ENCODE measurements around the gene ASIC5. TPM values are rescaled to one million over a fixed set of nuclear protein-coding genes. Genes with fewer than 3 reads are reported as not detected.

The ASIC5 gene
- total and polyA plus RNA-seq, 3 experiments from 2014 or later = not detected

DNA sequence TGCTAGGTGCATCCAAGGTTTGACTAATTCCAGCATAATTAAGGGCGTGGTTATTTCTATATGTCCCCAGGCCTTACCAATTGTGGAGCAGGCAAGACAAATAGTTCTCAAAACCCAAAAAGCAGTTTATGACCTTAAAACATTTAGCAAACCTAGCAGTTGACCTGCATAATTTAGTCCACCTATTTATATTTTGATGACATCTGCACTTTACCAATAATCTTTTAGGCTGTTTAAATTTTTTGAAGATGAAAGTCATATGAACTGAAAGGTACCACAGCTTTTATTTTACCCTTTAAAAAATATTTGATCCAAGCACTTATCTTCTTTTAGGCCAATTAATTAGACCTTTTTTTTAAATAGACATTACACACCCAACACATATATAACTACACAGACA is 9.8 kb upstream of the ASIC5 start:
- H3K36me3 Mint-ChIP-seq = no peaks in the 10 kb centered on the region
- no peak for DNase-seq
- H3K27me3 ChIP-seq (ENCODE audit: insufficient read depth, low read length, poor library complexity, severe bottlenecking) = no peaks in the 10 kb centered on the region
- H3K27me3 Mint-ChIP-seq = no peaks in the 10 kb centered on the region
- no peak overlapping the region for H3K27ac Mint-ChIP-seq
- no peak overlapping the region for H3K27ac ChIP-seq (ENCODE audit: low read depth, low read length)
- CTCF ChIA-PET = no interaction called here
- no peak overlapping the region for H3K4me3 Mint-ChIP-seq
- peaks cover 0 to 8% (median 5%) of the 10 kb centered on the region in 5 donors for H3K9me3 Mint-ChIP-seq
- no peaks in the 10 kb centered on the region for H3K4me1 Mint-ChIP-seq
- H3K4me1 ChIP-seq (ENCODE audit: insufficient read depth, low read length) = no peaks in the 10 kb centered on the region
- POLR2A ChIA-PET = no interaction called here
- H3K9me3 ChIP-seq (ENCODE audit: low read length) = no peaks in the 10 kb centered on the region
- H3K4me3 ChIP-seq (ENCODE audit: low read length) = no peak overlapping the region
- H3K36me3 ChIP-seq (ENCODE audit: insufficient read depth, low read length) = no peaks in the 10 kb centered on the region

DNA sequence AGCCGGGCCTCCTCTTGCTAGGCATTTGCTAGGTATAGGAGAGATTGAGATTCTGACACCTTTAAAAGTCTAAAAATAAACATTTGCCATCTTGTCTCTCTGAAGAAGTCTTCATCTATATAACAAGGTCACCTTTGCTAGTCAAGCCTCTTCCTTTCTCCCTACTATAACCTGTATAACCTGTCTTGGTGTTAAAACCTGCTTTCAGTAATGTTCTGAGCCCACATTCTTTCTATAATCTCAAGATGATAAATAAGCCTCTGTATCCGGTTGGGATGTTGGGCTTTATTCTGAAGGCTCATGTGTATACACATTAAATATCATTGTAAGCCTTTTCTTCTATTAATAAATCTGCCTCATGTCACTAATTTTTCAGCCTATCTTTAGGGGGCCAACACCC is 10.2 kb downstream of the ASIC5 start:
- H3K36me3 ChIP-seq (ENCODE audit: insufficient read depth, low read length) = no peaks in the 10 kb centered on the region
- no peak overlapping the region for H3K4me3 ChIP-seq (ENCODE audit: low read length)
- H3K4me1 ChIP-seq (ENCODE audit: insufficient read depth, low read length) = no peaks in the 10 kb centered on the region
- H3K27ac ChIP-seq (ENCODE audit: low read depth, low read length) = no peak overlapping the region
- Mint-ChIP-seq H3K4me1 (no peaks in the 10 kb centered on the region), H3K9me3 (no peaks in the 10 kb centered on the region), H3K36me3 (no peaks in the 10 kb centered on the region), H3K4me3 (no peak overlapping the region), H3K27ac (no peak overlapping the region), H3K27me3 (peaks cover 0 to 7% of the 10 kb centered on the region in 2 donors)
- DNase-seq = no peak
- ChIA-PET POLR2A (no interaction called here), CTCF (no interaction called here)
- no peaks in the 10 kb centered on the region for H3K9me3 ChIP-seq (ENCODE audit: low read length)
- no peaks in the 10 kb centered on the region for H3K27me3 ChIP-seq (ENCODE audit: insufficient read depth, low read length, poor library complexity, severe bottlenecking)

DNA sequence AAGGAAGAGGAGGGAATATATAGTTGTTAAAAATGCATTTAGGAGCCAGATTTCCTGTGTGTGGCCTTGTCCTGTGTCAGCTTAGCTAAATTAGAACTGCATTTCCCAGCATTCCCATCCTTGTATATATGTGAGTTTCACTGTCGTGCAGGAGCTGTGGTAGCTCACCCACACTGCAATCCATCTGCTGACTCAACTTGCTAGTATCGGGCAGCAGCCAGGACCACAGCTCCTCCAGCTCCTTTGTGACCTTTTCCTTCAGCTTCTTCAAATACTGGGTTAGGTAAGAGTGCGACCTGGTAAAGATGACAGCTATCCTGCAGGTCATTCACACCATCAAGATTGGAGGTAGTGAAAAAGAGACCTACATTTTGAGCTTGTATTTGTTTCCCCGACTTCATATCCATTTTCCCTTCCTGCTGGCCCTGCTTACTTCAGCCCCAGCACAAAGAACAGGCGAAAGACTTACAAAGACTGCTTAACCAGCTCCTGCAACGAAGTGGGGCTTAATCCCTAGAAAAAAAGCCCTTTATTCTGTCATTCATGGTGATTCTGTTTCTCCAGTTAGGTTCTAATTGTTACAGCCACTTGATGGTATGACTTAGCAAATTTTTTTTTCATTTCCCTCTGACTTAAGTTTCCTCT is 11.4 kb downstream of the ASIC5 start:
- Mint-ChIP-seq H3K4me3 (no peak overlapping the region), H3K27me3 (peaks cover 1 to 7% of the 10 kb centered on the region in 2 donors), H3K4me1 (no peaks in the 10 kb centered on the region), H3K27ac (no peak overlapping the region), H3K9me3 (peaks cover 0 to 1% (median 0%) of the 10 kb centered on the region in 5 donors), H3K36me3 (no peaks in the 10 kb centered on the region)
- DNase-seq = no peak
- Histone ChIP-seq H3K9me3 (ENCODE audit: low read length) (no peaks in the 10 kb centered on the region), H3K4me1 (ENCODE audit: insufficient read depth, low read length) (no peaks in the 10 kb centered on the region), H3K27ac (ENCODE audit: low read depth, low read length) (no peak overlapping the region), H3K27me3 (ENCODE audit: insufficient read depth, low read length, poor library complexity, severe bottlenecking) (no peaks in the 10 kb centered on the region), H3K4me3 (ENCODE audit: low read length) (no peak overlapping the region), H3K36me3 (ENCODE audit: insufficient read depth, low read length) (no peaks in the 10 kb centered on the region)
- ChIA-PET POLR2A (no interaction called here), CTCF (no interaction called here)

DNA sequence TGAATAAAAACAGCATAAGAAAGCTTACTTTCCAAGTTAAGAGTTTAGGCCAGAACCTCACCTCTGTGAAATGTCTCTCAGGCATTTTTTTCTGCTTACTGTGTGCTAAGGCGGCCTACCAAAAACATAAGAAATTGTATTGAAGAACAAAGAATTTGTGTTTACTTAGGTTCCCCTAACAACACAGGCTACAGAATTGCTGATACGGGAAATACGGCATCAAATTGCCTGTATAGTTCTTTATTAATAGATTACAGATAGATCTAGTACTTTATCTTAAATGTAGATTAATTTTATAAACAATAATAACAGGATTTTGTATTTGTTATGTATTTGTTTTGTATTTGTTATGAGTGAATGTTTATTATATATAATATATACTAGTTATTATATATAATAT is 12.9 kb downstream of the ASIC5 start:
- Mint-ChIP-seq H3K9me3 (peaks cover 0 to 1% (median 0%) of the 10 kb centered on the region in 5 donors), H3K4me3 (no peak overlapping the region), H3K27ac (no peak overlapping the region), H3K27me3 (peaks cover 1 to 7% of the 10 kb centered on the region in 2 donors), H3K36me3 (no peaks in the 10 kb centered on the region), H3K4me1 (no peaks in the 10 kb centered on the region)
- ChIA-PET CTCF (no interaction called here), POLR2A (no interaction called here)
- H3K9me3 ChIP-seq (ENCODE audit: low read length) = no peaks in the 10 kb centered on the region
- no peak for DNase-seq
- no peaks in the 10 kb centered on the region for H3K4me1 ChIP-seq (ENCODE audit: insufficient read depth, low read length)
- H3K27ac ChIP-seq (ENCODE audit: low read depth, low read length) = no peak overlapping the region
- no peak overlapping the region for H3K4me3 ChIP-seq (ENCODE audit: low read length)
- no peaks in the 10 kb centered on the region for H3K36me3 ChIP-seq (ENCODE audit: insufficient read depth, low read length)
- H3K27me3 ChIP-seq (ENCODE audit: insufficient read depth, low read length, poor library complexity, severe bottlenecking) = no peaks in the 10 kb centered on the region

DNA sequence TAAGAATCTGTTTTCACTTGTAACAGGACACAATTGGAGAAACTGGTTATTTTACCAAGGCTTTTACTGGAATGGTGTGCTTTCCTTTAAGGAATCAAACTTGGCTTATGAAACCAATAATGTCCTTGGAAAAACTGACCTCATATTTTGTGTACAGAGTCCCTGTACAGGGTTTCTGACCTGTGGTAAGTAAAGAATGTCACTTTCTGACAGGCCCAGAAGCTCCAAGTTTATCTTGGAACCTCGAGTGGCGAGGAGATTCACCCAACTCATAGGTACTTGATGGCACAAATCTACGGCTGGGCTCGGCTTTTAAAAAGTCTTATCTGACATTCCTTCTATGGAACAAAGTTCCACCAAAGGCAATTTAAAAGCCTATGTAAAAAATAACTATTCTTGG is 17.0 kb downstream of the ASIC5 start:
- peaks cover 0 to 1% (median 0%) of the 10 kb centered on the region in 5 donors for H3K9me3 Mint-ChIP-seq
- CTCF ChIA-PET = no interaction called here
- H3K36me3 Mint-ChIP-seq = no peaks in the 10 kb centered on the region
- H3K27ac ChIP-seq (ENCODE audit: low read depth, low read length) = no peak overlapping the region
- no peak for DNase-seq
- H3K9me3 ChIP-seq (ENCODE audit: low read length) = no peaks in the 10 kb centered on the region
- H3K4me1 Mint-ChIP-seq = no peaks in the 10 kb centered on the region
- H3K27me3 Mint-ChIP-seq = peaks cover 0 to 1% of the 10 kb centered on the region in 2 donors
- H3K27ac Mint-ChIP-seq = no peak overlapping the region
- no peaks in the 10 kb centered on the region for H3K27me3 ChIP-seq (ENCODE audit: insufficient read depth, low read length, poor library complexity, severe bottlenecking)
- H3K4me1 ChIP-seq (ENCODE audit: insufficient read depth, low read length) = no peaks in the 10 kb centered on the region
- no peak overlapping the region for H3K4me3 ChIP-seq (ENCODE audit: low read length)
- no peaks in the 10 kb centered on the region for H3K36me3 ChIP-seq (ENCODE audit: insufficient read depth, low read length)
- no peak overlapping the region for H3K4me3 Mint-ChIP-seq
- POLR2A ChIA-PET = no interaction called here

DNA sequence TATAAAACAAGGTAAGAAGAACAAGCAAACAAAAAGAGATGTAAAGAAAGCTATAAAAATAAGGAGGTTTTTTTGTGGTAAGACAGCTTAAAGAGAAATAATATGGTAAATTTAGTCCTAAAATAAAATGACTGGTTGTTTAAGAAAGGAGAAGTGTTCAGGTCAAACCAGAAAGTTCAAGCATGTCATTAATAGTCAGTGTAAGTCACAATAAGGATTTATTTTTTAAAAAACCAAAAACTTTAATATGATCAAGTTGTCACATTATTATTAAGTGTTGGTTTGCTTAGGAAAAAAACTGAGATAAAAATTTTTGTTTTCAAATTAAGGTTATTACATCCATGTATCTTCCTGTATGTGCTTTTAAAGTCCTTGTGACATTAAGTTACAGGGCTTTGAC is 19.1 kb downstream of the ASIC5 start:
- CTCF ChIA-PET = no interaction called here
- POLR2A ChIA-PET = no interaction called here
- Histone ChIP-seq H3K27me3 (ENCODE audit: insufficient read depth, low read length, poor library complexity, severe bottlenecking) (no peaks in the 10 kb centered on the region), H3K4me3 (ENCODE audit: low read length) (no peak overlapping the region), H3K27ac (ENCODE audit: low read depth, low read length) (no peak overlapping the region), H3K9me3 (ENCODE audit: low read length) (no peaks in the 10 kb centered on the region), H3K4me1 (ENCODE audit: insufficient read depth, low read length) (no peaks in the 10 kb centered on the region), H3K36me3 (ENCODE audit: insufficient read depth, low read length) (no peaks in the 10 kb centered on the region)
- no peak overlapping the region for H3K4me3 Mint-ChIP-seq
- DNase-seq = no peak
- H3K36me3 Mint-ChIP-seq = no peaks in the 10 kb centered on the region
- H3K27me3 Mint-ChIP-seq = peaks cover 0 to 1% of the 10 kb centered on the region in 2 donors
- no peaks in the 10 kb centered on the region for H3K4me1 Mint-ChIP-seq
- peaks cover 0 to 1% (median 0%) of the 10 kb centered on the region in 5 donors for H3K9me3 Mint-ChIP-seq
- no peak overlapping the region for H3K27ac Mint-ChIP-seq

DNA sequence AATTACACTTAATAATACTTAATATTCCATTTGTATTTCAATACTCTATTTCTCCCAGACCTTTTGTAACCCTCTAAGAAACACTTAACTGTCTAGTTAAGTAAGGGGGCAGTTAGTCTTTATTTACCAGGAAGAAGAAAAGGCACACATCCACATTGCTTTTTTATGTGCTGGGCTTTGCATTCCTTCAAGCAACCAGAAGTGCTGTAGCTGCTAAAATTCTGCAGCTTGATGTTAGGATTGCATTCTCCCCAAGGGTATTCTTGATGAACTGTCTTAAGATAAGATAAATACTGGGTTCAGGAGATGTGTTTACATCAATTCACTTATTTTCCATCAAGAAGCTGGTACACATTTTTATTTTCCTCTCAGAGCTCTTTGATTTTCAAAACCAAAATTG is 24.0 kb downstream of the ASIC5 start:
- Histone ChIP-seq H3K36me3 (ENCODE audit: insufficient read depth, low read length) (no peaks in the 10 kb centered on the region), H3K4me3 (ENCODE audit: low read length) (no peak overlapping the region), H3K27me3 (ENCODE audit: insufficient read depth, low read length, poor library complexity, severe bottlenecking) (no peaks in the 10 kb centered on the region), H3K27ac (ENCODE audit: low read depth, low read length) (no peak overlapping the region), H3K9me3 (ENCODE audit: low read length) (no peaks in the 10 kb centered on the region), H3K4me1 (ENCODE audit: insufficient read depth, low read length) (no peaks in the 10 kb centered on the region)
- H3K4me1 Mint-ChIP-seq = no peaks in the 10 kb centered on the region
- ChIA-PET POLR2A (no interaction called here), CTCF (no interaction called here)
- H3K9me3 Mint-ChIP-seq = no peaks in the 10 kb centered on the region
- no peak overlapping the region for H3K27ac Mint-ChIP-seq
- DNase-seq = no peak
- peaks cover 0 to 2% of the 10 kb centered on the region in 2 donors for H3K27me3 Mint-ChIP-seq
- H3K4me3 Mint-ChIP-seq = no peak overlapping the region
- no peaks in the 10 kb centered on the region for H3K36me3 Mint-ChIP-seq

DNA sequence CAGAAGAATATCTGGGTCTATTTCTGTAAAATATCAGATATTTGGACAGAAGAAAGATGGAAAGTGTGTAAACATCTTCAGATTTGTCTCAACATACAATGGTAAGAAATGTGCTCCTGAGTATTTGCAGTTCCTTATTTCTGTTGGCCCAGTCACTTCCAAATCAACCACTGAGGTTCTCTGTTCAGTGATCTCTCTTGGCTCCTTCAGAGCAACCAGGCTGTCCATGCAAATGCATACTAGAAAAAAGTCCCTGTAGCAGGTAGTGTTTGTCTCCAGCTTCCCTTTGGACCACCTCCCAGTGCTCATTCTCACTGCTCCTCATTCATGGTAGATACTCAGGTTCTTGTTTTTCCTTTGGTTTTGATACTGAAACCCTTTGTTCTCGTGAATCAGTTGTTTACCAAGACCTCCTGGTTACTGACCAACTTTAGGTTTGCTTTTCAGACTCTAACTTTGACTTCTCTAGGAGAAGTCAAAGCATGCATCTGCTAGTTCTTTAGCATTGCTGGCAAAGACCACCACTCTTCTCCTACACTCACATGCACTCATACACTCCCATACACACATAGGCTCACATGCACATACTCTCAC is 28.8 kb downstream of the ASIC5 start:
- Mint-ChIP-seq H3K9me3 (no peaks in the 10 kb centered on the region), H3K4me3 (no peak overlapping the region), H3K36me3 (no peaks in the 10 kb centered on the region), H3K4me1 (no peaks in the 10 kb centered on the region), H3K27ac (no peak overlapping the region), H3K27me3 (peaks cover 0 to 6% of the 10 kb centered on the region in 2 donors)
- H3K36me3 ChIP-seq (ENCODE audit: insufficient read depth, low read length) = no peaks in the 10 kb centered on the region
- ChIA-PET POLR2A (no interaction called here), CTCF (no interaction called here)
- H3K4me1 ChIP-seq (ENCODE audit: insufficient read depth, low read length) = no peaks in the 10 kb centered on the region
- no peak overlapping the region for H3K4me3 ChIP-seq (ENCODE audit: low read length)
- no peaks in the 10 kb centered on the region for H3K9me3 ChIP-seq (ENCODE audit: low read length)
- no peak for DNase-seq
- no peaks in the 10 kb centered on the region for H3K27me3 ChIP-seq (ENCODE audit: insufficient read depth, low read length, poor library complexity, severe bottlenecking)
- H3K27ac ChIP-seq (ENCODE audit: low read depth, low read length) = no peak overlapping the region

All from CD8-positive, alpha-beta memory T cell (primary cell).